Right renal pelvis (tissue), 4 donors: Measurements from ENCODE around the gene NOP53. TPM values are rescaled to one million over a fixed set of nuclear protein-coding genes. Genes with fewer than 3 reads are reported as not detected.
"Not testable (repeated sequence)": the region's sequence is repeated elsewhere in the genome, so short reads cannot be mapped to it uniquely, and the experiment has no call there.

Experiments used
- DNase-seq, 4 donors: peaks; one replicate each; pipeline ENCODE4 v3.0.0-alpha.2; 2013; ENCODE audit warnings: low read depth in 4 of 4, low spot score in 3 of 4, missing footprints in 1 of 4
- polyA plus RNA-seq, 4 donors: library from polyadenylated mRNA; unstranded; fragments of 120-200 nt; gene quantifications; one replicate each; pipeline ENCODE4 v1.2.1, GENCODE V29; 2013; ENCODE audit not compliant: insufficient read length in 4 of 4

Gene NOP53
- polyA plus RNA-seq, result 100 to 1,000 TPM; 346 to 460 (median 376) TPM

DNA sequence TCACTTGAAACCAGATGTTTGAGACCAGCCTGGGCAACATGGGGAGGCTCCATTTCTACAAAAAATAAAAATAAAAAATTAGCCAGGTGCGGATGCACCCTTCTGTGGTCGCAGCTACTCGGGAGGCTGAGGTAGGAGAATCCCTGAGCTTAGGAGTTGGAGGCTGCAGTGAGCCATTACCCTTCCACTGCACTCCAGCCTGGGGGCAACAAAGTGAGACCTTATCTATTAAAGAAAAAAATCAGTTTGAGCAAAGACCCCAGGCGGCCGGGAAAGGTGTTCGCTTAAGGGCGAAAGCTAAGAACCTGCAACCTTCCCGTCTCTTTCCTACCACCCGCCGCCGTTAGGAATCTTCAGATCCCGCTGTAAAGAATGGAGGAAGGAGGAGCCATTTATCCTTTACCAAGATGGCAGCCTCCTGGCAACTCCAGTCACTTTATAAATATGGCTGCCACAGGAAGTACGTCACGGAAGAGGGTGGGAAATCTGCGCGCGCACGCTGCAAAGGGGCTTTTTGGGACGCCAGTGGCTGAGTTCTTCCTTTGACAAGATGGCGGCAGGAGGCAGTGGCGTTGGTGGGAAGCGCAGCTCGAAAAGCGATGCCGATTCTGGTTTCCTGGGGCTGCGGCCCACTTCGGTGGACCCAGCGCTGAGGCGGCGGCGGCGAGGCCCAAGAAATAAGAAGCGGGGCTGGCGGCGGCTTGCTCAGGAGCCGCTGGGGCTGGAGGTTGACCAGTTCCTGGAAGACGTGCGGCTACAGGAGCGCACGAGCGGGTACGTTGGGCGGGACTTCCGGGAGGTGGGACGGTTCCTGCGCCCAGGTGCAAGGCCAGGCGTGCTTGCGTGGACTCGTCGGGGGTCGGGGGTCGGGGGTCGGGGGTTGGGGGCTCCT, at the start of gene NOP53:
Gene NOP53, plus strand, starts transcription at position 537 of the 892 bp plus-strand sequence. Its CDS starts 14 bp downstream, at position 551.
- DNase-seq, result peak; percentile 93 to 94 (median 93)

- DNase-seq, result no peak
These were observed 48.7 kb upstream of the NOP53 start for GRCh38 chr19:47696635-47697034.

- DNase-seq, result peak; percentile 43 to 53 (median 46)
These were observed 47.3 kb upstream of the NOP53 start for GRCh38 chr19:47697863-47698609.

- no peak for DNase-seq
These were observed 46.6 kb upstream of the NOP53 start for GRCh38 chr19:47698631-47699359.

DNA sequence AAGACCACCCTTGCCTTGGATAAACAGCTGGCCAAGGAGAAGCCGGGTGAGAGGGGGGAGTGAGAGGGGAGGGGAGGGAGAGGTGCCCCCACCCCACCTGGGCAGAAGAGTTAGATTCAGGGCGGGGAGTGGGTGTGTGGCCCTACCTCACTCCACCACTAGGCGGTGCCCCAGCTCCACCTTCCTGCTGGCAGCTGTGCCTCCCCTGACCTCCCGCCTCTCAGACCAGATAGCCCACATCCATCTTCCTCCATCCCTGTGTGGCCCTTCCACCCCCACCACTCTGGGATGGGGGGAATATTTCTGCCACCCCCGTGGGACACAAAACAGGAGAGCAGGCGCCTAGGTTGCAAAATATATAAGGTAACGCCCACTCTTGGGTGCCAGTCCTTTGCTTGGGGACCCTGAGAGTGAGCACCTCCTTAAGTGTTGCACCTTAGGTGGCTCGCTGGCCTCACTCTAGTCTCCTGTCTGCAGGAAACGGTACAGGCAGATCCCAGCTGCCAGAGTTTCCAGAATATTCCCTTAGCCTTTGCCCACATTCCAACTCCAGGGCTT, 45.9 kb upstream of the NOP53 start:
- no peak for DNase-seq

DNA sequence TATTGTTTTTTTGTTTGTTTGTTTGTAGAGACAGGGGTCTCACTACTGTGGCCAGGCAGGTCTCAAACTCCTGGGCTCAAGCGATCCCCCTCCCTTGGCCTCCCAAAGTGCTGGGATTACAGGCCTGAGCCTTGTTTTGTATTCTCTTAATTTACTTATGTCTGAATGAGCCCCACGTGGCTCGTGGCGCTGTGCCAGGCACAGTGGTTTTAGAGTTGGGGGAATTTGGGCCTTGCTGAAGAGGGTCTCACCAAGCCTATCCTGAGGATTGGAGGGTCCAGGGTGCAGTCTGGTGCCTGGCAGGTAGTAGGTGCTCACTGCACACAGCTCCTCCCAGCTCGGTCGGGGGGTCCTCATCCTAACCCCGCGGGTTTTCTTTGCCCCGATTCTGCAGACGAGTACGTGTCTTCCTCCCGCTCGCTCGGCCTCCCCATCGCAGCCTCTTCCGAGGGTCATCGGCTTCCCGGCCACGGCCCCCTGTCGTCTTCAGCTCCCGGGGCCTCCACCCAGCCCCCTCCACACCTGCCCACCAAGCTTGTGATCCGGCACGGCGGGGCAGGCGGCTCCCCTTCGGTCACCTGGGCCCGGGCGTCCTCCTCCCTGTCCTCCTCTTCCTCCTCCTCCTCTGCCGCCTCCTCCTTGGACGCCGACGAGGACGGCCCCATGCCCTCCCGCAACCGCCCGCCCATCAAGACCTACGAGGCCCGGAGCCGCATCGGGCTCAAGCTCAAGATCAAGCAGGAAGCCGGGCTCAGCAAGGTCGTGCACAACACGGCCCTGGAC, 44.2 kb upstream of the NOP53 start:
- no peak for DNase-seq

- DNase-seq, result no peak
These were observed 43.4 kb upstream of the NOP53 start for GRCh38 chr19:47701717-47702552.

GRCh38 chr19:47702671-47703070, 42.7 kb upstream of the NOP53 start:
- DNase-seq, result no peak

DNA sequence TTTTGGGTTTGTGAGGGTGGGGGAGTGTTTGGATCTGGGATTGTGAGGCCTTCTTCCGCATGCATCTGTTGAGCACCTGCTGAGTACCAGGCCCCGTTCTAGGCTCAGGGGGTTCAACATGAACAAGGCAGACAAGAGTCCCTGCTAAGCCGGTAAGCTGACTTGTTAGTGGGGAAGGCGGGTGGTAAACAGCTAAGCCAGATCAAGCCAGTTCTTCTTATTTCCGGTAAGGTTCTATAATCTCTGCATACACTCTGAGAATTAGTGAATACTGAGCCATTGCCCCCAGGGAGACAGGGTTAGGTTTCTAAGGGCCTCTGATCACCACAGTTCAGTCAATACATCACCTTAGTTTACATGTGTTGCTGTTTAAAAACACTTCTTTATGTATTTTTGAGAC, 42.0 kb upstream of the NOP53 start:
- no peak for DNase-seq

- DNase-seq, result no peak
These were observed 41.3 kb upstream of the NOP53 start for GRCh38 chr19:47704024-47704423.

- no peak for DNase-seq
These were observed 40.7 kb upstream of the NOP53 start for GRCh38 chr19:47704656-47705055.

DNA sequence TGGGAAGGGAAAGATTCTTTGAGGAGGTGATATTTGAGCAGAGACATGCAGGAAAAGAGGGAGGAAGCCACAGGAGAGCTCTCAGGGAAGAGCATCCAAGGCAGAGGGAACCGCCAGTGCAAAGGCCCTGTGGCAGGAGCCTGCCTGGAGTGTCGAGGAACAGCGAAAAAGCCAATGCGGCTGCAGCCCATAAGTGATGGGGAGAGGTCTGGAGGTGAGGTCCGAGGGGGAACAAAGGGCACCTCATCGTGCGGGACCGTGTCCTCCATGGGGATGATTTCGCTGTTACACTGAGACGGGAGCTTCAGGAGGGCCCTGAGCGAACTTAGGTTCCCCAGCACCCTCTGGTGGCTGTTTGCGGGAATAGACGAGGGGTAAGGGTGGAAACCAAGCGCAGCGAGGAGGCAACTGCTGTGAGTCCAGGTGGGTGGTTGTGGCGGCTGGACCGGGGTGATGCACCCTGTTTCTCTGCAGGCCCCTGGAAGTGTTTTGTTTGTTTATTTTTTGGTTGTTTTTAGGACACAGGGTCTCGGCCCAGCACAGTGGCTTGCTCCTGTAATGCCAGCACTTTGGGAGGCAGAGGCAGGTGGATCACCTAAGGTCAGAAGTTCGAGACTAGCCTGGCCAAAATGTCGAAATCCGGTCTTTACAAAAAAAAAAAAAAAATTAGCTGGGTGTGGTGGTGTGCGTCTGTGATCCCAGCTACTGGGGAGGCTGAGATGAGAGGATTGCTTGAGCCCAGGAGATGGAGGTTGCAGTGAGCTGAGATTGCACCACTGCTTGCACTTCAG, 38.0 kb upstream of the NOP53 start:
- peak in 2 of 4 donors; percentile 29 to 40 for DNase-seq

DNA sequence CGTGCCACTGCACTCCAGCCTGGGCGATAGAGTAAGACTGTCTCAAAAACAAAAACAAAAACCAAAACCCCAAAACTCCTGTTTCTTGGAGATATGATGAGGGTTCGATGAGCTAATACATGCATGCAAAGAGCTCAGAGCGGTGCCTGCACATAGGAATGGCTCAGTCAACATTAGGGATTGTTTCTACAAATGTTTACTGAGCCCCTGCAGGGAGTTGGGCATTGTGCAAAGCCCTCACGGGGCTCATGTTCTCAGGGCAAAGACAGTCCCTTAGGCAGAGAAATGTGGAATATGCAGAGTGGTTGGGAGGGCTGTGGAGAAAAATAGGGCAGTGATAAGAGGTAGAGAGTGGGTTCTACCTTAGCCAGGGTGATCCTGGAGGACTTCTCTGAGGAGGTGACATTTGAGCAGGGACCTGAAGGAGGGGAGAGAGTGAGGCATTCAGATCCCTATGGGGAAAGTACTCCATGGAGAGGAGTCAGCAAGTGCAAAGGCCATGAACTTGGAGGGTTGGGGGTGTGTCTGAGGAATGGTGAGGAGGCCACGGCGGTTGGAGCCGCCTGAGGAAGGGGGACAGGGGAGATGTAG, 33.6 kb upstream of the NOP53 start:
- no peak for DNase-seq

DNA sequence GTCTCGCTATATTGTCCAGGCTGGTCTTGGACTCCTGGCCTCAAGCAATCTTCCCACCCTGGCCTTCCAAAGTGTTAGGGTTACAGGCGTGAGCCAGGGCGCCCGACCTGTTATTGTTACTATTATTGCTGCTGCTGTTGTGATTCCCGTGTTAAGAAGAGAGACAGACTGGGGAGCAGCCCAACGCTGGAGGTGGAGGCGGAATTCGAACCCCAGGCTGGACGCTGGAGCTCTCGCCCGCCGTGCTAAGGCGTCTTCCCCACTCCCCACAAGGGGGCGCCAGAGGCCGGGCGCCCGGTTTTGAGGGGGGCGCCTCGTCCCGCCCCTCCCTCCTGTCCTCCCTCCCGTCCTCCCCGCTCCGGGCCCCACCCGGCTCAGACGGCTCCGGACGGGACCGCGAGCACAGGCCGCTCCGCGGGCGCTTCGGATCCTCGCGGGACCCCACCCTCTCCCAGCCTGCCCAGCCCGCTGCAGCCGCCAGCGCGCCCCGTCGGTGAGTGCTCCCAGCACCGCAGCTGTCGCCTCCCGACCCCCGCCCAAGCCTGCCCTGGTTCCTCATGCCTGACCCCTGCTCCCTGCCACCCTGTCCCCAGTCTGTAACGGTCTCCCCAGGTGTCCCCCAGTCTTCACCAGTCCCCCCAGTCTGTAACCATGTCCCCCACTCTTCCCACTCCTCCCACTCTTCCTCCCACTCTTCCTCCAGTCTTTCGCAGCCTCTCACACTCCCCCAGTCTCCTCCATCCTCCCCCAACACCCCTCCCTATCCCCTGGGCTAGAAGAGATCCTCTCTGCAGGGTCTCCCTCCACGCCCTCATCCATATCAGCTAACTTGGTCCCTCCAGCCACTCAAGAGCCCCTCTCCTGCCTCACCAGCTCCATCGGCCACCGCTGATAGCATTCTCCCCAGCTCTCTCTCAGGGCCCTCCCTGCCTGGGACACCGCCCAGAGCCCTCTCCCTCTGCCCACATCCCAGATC, 32.0 kb upstream of the NOP53 start, which contains the start of gene EHD2:
Gene EHD2, plus strand, starts transcription at position 377 of the 976 bp plus-strand sequence. CDS start 3,191 bp downstream, outside the sequence.
- peak in 2 of 4 donors; percentile 31 to 43 for DNase-seq

GRCh38 chr19:47714339-47714738, 31.0 kb upstream of the NOP53 start:
- no peak for DNase-seq

GRCh38 chr19:47714855-47715254, 30.5 kb upstream of the NOP53 start:
- not testable (repeated sequence) for DNase-seq
